Uterus (tissue), 2 donors: Measurements from ENCODE around the gene STK32C.

Source experiments
- POLR2A ChIP-seq, 2 donors: fragments of 450-650 bp; IDR thresholded peaks; one replicate each; pipeline ENCODE4 v1.6.1; 2016; ENCODE audit warnings: antibody characterized with exemption in 2 of 2, mild to moderate bottlenecking in 1 of 2, moderate library complexity in 1 of 2
- TF ChIP-seq, protein P1 (sequence below), 4 experiments: fragments of 200-600 bp in 2 of 4; fragments of 450-650 bp in 2 of 4; sonication (generic) in 2 of 4; IDR thresholded peaks; one replicate each; pipeline ENCODE4 v1.5.1; 2016 to 2019; ENCODE audit warnings: antibody characterized with exemption in 4 of 4, mild to moderate bottlenecking in 2 of 4, moderate library complexity in 1 of 4

GRCh38 chr10:132281915-132282666, 25.7 kb downstream of the STK32C start:
- TF ChIP-seq, protein P1, sequence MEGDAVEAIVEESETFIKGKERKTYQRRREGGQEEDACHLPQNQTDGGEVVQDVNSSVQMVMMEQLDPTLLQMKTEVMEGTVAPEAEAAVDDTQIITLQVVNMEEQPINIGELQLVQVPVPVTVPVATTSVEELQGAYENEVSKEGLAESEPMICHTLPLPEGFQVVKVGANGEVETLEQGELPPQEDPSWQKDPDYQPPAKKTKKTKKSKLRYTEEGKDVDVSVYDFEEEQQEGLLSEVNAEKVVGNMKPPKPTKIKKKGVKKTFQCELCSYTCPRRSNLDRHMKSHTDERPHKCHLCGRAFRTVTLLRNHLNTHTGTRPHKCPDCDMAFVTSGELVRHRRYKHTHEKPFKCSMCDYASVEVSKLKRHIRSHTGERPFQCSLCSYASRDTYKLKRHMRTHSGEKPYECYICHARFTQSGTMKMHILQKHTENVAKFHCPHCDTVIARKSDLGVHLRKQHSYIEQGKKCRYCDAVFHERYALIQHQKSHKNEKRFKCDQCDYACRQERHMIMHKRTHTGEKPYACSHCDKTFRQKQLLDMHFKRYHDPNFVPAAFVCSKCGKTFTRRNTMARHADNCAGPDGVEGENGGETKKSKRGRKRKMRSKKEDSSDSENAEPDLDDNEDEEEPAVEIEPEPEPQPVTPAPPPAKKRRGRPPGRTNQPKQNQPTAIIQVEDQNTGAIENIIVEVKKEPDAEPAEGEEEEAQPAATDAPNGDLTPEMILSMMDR (IDR thresholded peaks at IDR 0.05): no peak
- TF ChIP-seq POLR2A (IDR thresholded peaks at IDR 0.05): no peak
